Hematopoietic multipotent progenitor cell treated with erythropoietin and hydrocortisone succinate and interleukin-3 and kit ligand, for 17 days (in vitro differentiated cells): ENCODE measurements around the gene MYH6.

Experiments
- DNase-seq: peaks from one replicate; pipeline ENCODE4 v3.0.0-alpha.2; 2015; ENCODE audit warnings: low spot score

MYH6 gene

DNA sequence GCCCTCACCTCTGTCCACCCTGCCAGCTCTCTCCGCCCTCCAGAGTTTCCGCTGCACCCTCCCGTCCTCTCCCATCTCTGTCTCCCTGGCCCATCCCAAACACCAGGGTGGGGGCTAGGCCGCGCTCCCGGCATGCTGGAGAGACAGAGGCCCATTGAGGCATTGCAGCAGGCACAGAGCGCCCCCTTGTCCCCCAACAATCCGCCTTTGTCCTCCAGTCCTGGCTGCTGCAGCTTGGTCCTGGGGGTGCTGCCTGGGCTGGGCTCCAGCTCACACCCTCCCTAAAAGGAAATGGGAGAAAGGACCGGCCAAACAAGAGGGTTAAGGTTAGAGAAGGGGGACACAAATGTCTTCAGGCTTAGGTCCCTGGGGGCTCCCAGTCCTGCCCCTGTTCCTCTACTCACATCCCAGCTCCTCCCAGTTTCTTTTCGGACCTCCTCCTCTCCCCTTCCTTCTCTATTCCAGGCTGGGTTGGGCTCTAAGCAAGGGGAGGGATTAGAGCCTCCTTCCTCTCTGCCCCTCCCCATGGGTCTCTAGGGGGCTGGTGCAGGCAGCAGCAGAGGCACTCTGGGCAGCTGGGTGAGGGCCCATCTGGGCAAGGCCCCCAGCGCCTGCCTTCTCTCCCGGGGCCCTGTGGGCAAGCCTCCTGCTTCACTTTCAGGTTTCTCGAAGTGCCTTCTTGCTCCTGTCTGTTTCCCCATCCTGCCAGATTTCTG is 31.4 kb downstream of the MYH6 start, which contains the start of gene CMTM5:
TSS of gene CMTM5 (plus strand) at position 565 of the 716 bp plus-strand sequence. CDS start 206 bp downstream, outside the sequence.
- DNase-seq: no peak

DNA sequence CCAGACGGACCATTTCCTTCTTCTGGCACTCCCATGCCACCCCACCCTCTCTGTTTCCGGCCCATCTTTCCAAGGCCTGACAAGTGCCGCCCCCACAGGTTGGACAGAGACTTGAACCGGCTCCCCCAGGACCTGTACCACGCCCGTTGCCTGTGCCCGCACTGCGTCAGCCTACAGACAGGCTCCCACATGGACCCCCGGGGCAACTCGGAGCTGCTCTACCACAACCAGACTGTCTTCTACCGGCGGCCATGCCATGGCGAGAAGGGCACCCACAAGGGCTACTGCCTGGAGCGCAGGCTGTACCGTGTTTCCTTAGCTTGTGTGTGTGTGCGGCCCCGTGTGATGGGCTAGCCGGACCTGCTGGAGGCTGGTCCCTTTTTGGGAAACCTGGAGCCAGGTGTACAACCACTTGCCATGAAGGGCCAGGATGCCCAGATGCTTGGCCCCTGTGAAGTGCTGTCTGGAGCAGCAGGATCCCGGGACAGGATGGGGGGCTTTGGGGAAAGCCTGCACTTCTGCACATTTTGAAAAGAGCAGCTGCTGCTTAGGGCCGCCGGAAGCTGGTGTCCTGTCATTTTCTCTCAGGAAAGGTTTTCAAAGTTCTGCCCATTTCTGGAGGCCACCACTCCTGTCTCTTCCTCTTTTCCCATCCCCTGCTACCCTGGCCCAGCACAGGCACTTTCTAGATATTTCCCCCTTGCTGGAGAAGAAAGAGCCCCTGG is 32.4 kb downstream of the MYH6 start:
- DNase-seq: no peak

DNA sequence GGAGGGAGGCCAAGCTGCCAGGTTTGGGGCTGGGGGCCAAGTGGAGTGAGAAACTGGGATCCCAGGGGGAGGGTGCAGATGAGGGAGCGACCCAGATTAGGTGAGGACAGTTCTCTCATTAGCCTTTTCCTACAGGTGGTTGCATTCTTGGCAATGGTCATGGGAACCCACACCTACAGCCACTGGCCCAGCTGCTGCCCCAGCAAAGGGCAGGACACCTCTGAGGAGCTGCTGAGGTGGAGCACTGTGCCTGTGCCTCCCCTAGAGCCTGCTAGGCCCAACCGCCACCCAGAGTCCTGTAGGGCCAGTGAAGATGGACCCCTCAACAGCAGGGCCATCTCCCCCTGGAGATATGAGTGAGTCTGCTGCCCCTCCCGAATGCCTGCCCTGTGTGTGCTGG is 35.0 kb downstream of the MYH6 start:
- no peak for DNase-seq

DNA sequence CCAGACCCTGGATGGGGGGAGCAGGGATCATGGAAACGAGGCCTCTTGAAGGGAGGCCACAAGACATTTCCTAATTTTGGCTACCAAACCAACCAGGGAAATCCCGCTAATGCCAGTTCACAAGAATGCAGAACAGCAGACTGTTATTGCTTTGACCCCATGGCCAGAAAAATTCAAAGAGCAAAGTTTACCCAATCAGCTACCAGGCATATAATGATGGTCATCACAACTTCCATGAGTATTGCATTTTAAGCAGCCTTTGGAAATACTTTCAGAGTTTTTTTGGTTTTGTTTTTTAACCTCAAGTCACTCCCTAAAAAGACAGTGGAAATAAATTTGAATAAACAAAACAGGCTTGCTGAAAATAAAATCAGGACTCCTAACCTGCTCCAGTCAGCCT is 35.6 kb downstream of the MYH6 start, which contains the start of gene IL25:
TSS of gene IL25 (plus strand) at position 301 of the 400 bp plus-strand sequence.
- no peak for DNase-seq

DNA sequence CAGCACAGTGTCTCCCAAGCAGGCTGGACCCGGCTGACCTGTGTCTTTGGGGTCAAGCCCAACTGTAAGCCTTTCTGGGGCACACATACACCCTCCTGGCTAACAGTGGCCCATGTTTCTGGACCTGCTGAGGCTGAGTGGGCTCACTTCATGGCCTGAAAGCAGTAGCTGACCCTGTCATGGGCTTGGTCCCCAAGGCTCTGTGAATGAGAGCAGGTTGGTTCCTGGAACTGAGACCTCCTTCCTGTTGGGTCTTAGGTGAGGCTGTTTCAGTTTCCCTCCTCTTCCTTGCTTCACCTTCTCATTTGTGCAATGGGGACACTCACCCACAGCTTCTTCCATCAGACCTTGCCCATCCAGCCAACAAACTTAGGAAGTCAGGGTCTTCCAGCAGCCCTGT is 36.2 kb downstream of the MYH6 start:
- no peak for DNase-seq

DNA sequence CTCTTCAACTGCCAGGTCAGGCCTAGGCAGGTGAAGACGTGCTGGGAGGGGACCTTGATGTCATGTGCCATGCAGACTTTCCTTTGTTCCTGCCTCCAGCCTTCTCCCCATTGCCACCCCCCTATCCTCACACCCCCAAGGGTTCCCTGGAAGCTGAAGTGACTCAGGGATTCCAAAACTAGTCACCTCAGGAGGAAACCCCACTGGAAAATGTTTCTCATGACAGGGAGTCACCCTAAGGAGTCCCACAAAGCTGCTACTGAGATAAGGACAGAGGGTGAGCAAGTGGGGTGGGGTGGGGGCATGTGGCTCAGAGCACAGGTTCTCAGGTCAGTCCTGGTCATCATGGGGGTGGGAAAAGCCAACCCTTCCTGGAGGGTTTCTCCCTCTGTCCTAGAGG is 37.9 kb downstream of the MYH6 start:
- DNase-seq: no peak

DNA sequence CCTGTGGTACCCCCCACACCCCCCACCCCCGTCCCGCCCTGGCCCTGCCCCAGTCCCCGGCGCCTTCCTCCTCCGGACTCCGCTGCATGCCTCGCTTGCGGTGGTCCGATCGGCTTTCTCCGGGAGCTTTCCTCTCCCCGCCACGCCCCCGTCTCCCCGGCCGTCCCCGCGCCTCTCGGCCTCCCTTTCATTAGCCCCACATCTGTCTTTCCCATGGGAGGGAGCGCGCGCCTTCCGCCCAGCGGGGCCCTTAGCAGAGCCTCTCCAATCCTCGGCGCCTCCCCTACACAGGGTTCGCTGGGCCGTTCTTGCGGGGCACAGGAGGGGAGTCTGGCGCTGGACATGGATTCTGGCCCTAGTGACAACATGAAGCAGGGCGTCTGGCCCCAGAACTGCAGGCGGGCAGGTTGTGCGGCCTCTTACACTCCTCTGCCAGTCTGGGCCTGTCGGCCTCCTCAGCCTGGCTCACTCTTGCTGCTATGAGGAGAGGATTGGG is 41.6 kb downstream of the MYH6 start:
- no peak for DNase-seq

DNA sequence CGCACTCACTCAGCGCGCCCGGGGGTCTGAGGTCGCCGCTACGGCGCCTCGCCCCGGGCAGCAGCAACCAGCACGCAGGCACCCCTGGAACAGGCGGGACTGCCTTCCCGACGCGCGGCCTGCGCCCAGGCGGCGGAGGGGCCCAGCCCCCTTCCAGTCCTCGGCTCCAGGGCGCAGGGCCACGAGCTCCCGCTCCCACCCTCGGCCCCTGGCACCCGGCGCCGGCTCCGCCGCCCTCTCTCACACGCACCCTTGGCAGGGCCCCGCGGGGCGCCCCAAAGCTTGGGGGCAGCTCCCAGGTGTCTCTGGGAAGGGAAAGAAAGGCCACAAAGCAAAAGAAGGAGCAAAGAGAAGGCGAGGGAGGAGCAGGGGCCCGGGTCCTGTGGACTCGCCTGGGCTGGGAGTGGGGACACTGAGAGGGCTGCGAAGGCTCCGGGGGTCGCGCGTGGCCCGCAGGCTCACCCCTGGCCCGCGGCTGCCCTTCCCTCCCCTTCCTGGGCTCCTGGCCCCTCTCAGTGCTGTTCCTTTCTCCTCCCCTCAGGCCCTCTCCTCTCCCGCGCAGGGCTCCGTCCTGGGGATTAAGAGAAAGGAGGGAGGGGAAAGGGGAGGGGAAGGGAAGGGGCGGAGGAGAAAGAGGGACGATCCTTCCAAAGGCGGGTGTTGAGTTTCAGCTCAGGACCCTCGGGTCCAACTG is 42.2 kb downstream of the MYH6 start:
- DNase-seq: no peak

DNA sequence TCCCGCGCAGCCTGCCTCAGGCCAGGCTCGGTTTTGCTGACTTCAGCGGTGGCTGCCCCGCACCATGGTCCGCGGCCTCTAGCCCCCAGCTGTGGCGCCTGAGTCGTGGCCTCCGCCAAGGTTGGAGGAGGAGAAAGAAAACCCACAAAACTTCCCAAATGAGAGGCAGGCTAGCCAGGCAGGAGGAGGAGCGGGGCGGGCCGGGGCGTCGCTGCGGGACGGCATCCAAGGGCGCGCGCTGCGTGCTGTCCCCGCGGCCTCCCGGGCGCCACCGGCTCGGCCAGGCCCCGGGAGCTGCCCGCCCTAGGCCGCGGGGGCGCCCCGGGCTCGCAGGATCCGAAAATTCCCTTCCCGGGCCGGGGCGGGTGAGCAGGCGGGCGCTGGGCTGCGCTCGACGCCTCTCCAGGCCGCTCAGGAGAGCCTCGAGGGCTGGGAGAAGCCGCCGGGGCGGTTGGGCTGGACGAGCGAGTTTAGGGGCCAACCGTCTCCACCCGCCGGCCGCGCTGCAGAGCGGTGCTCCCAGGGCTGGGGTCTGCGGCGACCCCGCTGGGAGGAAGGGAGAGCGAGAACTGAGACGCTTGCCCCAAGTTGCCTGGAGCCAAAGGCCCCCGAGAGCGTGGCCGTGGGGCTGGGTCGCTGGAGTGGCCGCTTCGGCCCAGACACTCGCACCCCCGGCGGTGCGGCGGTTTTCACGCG is 42.9 kb downstream of the MYH6 start, which contains the start of gene EFS:
TSS of gene EFS (minus strand) at position 137 of the 696 bp plus-strand sequence. CDS start 147 bp downstream, outside the sequence.
- DNase-seq: no peak

DNA sequence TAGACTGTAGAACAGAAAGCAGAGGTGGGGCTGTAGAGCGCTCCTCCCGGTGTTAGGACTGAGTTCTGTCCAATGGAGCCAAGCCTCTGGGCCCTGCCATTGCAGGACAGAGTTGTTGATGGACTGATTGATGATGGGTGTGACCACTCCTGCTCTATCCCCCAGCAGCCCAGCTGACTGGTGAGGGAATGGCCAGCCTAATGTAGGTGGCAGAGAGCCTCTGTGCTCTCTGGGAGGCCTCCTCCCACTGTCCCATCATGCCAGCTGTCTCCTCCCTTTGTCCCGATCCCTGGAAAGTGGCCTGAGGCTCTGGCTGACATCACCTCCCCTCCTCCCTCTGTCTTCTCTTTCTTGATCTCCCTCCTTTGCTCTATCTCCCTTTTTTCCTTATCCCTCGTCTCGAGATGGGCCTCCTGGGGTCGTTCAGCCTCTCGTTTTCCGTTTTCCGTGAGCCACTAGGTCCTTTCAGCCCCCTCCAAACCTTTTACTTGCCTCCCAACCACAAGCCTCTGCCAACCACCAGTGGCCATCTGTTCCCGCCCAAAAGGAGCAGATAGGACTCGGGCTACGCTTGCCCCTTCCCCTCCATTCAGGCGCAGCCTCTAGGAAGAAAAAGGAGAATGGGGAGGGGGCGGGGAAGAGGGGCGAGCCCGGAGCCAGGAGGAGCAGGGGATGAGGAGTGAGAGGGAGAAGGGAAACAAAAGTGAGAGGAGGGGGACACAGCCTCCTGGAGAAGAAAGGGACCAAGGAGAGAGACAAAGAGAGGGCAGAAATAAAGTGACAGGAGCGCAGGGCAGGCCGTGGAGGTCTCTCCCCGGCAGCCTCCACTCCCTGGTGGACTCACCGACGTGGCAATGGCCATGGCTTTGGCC is 43.7 kb downstream of the MYH6 start:
- DNase-seq: no peak

DNA sequence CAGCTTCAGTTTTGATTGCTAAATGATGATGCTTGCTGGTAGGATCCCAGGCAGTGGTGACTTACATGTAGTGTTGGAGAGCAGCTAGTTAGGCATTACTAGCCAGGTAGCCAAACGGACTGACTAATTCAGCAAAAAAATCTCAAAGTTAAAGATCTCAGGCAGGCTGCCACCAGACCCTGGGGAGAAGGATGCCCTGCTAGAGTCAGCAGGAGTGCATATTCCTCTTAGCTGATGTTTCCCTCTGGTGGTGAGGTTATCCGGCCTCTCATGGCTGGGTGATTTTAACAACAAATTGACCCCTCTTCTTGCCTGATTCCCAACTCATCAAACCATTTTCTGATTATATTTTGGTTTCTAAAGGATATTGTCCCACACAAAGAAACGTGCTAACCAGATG is 45.9 kb downstream of the MYH6 start:
- DNase-seq: no peak

DNA sequence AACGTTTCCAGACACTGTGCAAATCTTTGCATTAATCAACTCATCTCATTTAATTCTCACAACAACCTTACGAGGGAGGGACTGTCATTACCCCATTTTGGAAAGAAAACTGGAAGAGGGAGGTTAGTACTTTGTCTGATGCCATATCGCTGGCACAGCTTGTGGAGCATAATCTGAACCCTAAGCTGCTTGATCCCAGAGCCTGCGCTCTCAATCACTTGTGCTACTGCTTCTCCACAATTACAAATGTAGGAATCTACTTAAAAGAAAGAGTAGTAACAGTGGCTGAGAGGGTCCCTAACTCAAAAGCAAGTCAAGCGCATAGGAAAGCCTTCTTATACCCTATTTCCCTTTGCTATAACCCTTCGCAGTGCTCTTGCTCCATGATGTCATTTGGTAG is 46.3 kb downstream of the MYH6 start:
- no peak for DNase-seq

DNA sequence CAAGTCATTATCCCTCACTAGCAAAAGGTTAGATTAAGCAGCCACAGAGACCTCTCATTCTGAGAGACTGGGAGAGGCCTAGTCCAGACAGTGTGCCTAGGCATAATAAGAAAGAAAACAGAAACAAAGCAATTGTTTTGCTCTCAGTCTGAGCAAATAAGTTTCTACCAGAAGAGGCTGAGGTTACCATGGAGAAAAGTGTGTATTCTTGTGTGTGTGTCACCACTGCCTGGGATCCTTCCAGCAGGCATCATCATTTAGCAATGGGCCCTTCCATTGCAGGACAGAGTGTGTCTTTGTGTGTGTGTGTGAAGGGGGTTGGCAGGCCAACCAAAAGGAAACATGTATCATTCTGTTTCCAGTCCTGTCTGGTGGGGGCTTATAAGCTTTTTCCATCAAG is 46.8 kb downstream of the MYH6 start:
- no peak for DNase-seq

DNA sequence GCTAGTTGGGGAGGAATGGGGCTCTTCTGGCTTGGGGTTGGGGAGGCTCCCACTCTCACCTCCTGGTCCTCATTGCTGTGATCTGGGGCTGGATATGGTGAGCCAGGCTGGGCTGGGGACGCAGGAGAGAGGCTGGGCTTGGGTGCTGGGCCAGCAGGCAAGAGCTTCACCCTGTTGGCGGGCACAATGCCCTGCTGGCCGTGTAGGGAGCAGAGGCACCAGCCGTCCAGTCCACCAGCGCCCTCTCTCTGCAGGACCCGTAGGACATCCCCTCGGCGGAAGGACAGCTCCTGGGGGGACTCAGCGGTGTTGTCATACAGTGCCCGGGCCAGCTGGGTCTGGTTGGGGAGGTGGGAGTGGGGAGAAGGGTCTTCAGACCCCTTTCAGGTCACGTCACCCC is 47.6 kb downstream of the MYH6 start:
- no peak for DNase-seq

DNA sequence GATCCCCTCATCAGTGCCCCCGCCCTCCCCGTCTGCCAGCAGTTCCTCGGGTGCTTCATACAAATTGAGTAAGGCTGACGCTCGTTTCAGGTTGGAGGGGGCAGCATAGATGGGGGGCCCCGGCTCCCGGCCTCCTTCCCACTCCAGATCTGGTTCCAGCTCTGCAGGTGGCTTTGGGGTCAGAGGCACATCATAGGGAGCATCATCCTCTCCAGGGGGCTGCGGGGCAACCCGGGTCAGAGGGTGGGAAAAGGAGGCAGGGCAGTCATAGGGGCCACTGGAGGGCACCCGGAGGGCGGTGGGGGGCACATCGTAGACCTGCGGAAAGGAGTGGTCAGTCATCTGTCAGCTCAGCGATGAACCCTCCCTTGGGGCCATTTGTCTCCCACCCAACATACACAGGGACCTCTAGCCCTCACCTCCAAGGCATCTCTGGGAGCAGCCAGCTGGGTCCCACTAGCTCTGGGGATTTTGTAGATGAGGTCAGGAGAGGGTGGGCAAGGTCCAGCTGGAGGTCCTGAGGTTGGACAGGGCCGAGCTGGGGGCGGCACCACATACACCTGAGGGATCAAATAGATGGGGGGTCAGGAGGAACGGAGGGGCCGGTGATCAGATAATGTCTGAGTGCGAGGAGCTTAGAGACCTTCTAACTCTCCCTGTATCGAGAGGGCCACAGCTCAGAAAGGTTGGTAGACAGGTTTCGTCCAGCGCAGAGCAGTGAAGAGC is 48.2 kb downstream of the MYH6 start:
- DNase-seq: no peak

DNA sequence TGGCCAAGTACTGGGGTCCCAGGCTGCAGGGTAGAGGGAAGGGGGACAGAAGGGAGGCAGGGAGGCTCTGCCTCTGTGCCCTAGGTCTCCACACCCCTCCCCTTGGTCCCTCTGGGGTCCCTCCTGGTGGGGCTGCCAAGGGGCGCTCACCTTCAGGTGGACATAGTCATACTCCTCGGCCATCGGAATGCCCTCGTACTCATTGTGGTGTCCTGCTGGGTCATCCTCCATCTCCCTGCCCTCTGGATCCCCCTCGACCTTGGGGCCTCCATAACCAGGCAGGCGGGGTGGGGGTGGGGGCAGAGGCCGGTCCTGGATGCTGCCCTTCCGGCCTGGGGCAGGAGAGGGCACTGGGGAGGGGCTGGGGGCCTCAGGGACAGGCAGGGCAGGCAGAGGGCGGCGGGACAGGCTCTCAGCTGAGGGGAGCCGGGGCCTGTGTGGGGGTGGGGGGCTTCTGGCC is 48.9 kb downstream of the MYH6 start:
- no peak for DNase-seq

DNA sequence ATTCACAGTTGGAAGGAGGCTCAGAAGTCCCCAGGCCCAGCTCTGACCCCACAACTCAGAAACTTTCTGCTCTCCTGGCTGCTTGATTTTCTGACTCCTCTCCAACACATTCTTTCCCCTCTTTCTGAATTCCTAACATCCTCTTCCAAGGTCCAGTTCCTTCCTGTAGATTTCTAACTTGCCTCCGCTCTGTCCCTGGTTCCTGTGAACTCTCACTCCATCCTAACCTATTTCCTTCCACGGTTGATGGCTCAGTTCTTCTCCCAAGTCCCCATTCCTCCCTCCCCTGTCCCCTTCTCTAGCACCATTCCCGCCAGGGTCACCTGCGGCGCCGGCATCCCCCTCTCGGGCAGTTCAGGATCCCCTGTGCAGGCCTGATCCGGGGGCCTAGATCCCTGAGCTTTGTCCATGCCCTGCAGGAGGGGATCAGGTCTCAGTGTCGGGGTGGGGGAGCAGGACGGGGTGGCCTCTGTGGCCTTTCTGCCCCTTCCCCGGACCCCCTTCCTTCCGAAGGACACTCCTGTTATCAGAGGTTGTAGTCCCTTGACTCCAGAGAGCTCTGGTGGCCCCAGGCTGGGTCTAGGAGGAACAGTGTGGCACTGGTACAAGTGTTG is 49.4 kb downstream of the MYH6 start:
- no peak for DNase-seq

DNA sequence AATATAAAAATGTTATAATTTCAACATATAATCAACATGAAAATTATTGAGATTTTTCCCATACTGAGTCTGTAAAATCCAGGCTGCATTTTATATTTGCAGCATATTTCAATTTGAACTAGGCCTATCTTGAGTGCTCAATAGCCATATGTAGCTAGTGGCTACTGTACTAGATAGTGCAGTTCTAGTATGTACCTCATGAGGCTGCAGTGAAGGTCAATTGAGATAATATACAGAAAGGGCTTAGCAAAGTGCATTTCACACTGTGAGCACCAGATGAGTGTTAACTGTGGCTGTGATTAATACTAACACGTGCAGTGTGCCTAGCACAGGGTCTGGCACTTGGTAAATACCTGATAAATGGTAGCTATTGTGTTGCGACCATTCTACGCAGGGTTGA is 50.0 kb downstream of the MYH6 start:
- DNase-seq: no peak

DNA sequence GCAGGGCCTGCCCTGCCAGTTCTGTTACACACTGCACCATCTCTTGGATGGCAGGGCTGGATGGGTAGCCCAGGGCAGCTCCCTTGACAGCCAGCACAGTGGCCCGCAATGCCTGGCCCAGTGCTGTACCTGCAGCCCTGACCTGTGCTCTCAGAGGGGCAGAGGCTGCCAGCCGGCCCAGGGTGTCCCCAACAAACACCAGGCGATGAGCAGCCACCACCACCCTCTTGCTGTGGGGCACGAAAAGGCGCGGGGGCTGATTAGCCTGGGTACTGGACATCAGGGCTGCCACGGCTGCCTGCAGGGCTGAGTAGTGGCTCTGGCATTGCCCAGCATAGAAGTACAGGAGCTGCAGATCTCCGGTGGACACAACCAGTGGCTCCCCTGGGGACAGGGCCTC is 50.8 kb downstream of the MYH6 start:
- no peak for DNase-seq

DNA sequence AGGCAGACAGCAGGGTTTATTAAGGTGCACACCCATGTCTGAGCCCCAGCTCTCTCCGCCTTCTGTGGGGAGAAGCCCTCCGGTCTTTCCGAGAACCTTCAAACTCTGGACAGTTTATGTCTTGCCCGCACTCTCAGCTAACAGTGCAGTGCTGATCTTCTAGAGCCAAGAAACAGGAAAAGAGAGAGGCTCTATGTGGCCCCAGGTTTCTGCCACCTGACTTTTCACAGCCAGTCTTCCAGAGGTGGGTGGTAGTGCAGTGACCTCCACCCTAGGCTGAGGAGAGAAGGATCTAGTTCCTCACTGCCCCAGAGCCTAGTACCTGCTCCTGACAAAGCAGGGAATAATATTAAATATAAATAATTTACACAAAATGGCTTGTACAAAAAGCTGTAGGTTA is 51.4 kb downstream of the MYH6 start:
- no peak for DNase-seq
